MV-4-11 (cell line): ENCODE measurements around the gene OGDHL.
"Not testable (repeated sequence)": the region's sequence is repeated elsewhere in the genome, so short reads cannot be mapped to it uniquely, and the experiment has no call there.

Experiments
- DNase-seq: peaks from one replicate; lab custom pipeline; 2025; lab: John Stamatoyannopoulos, UW

The OGDHL gene

DNA sequence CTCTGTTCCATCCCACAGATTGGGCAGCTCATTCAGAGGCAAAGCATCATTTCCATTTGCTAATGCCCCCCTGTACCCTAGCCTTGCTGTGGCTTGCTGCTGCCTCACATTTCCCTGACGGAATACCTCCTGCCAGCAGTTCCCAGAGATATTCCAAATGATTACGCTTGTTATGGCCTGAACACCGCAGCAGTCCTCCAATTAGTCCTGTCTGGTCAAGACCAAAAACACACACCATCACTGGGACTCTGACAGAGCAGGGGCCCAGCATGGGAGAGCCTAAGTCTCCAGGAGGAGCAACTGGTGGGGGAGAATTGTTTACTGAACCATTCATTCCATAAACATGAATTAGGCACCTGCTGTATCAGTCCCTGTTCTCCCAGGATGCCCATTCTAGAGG, 6.1 kb downstream of the OGDHL start:
- no peak for DNase-seq

DNA sequence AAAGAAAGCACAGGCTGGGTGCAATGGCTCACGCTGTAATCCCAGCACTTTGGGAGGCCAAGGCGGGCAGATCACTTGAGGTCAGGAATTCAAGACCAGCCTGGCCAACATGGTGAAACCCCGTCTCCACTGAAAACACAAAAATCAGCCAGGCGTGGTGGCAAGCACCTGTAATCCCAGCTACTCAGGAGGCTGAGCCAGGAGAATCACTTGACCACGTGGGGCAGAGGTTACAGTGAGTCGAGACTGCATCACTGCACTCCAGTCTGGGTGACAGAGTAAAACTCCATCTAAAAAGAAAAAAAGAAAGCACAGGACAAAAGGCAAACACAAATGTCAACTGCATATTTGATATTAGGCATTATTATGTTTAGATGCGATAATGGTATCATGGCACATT, 7.2 kb downstream of the OGDHL start:
- DNase-seq = not testable (repeated sequence)

DNA sequence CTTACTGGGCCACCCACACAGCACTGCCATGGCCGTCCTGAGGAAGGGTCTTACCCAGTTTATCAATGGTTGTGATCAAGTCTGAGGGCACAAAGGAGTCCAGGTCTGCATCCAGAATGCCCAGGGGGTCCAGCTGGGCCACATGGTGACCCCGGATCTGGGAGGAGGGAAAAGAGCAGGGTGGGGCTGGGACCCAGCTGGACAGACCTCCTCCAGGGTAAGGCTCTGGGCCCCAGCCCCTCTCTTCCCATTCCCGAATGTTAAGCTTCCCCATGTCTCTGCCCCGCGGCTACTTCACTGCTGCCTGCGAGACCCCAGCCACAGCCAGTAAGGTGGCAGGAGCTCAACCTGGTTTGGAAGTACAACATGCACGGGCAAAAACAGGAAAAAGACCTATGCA, 9.5 kb downstream of the OGDHL start:
- no peak for DNase-seq

DNA sequence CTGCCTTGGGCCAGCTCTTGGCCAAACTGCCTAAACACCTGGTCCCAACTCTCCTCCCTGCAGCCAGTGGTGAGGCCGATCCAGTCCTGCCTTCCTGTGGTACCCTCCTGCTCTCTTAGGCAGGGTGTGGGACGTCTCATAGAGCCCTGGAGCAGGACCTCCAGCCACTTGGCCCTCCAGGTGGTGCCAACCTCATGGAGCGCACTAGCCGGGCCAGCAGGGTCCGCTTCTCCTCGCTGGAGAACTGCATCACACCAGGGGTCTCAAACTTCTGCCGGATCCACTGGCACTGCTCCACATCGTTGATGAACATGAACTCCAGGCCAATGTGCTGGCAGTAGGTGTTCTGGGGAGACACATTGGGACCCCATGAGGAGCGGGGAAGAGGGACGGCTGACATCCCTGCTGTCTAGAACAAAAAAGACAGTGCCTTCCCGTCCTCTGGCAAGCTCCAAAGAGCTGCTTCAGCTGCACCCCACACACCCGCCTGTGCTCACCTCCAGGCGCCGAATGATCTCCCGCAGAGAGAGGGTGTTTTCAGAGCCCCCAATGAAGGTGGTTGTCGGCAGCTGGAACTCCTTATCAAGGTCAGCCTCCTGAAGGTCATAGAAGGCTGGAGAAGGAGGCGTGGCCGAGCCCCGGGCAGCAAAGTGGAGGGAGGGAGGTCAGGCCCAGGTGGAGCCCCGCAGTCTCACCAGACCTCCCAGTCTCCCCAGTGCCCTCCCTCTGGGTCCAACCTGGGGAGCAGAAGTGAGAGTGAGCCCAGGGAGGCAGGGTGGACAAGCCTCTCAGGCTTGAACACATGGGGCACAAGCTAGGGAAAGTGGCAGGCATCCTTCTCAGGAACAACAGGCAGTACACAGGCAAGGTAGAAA, 10.2 kb downstream of the OGDHL start:
- no peak for DNase-seq

DNA sequence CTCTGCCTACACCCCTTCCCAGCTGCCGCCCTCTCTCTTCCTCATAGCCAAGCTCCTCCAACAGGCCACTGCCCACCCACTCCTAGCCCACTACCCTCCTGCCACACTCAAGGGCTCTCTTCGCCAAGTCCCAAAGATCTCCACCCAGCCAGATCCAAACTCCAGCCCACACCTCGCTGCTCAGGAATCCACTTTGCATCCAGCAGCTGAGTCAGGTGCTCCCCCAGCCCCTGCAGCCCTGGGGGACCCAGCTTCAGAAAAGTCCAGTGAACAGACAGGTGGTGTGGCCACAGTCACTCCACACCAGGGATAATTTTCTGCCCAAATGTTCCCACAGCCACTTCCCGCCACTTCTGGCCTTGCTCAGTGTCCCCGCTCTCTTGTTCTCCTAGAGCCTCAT, 10.9 kb downstream of the OGDHL start:
- no peak for DNase-seq

DNA sequence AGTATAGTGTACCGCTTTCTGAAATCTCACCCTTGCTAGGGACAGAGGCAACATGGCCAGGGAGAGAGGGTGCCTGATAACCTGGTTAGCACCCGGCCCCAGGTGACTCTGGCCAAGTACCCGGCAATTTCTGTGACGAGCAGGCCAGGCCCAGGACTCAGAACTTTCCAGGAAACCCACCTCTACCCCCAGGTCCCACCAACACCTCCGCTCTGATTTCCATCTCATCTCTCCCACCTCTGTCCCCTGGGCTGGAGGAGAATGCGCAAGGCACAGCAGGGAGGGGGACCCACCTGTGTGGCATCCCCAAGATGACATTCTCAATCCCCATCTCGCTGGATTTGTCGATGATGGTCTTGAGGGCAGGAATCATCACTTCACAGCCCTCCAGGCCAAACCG, 11.6 kb downstream of the OGDHL start:
- DNase-seq = no peak

DNA sequence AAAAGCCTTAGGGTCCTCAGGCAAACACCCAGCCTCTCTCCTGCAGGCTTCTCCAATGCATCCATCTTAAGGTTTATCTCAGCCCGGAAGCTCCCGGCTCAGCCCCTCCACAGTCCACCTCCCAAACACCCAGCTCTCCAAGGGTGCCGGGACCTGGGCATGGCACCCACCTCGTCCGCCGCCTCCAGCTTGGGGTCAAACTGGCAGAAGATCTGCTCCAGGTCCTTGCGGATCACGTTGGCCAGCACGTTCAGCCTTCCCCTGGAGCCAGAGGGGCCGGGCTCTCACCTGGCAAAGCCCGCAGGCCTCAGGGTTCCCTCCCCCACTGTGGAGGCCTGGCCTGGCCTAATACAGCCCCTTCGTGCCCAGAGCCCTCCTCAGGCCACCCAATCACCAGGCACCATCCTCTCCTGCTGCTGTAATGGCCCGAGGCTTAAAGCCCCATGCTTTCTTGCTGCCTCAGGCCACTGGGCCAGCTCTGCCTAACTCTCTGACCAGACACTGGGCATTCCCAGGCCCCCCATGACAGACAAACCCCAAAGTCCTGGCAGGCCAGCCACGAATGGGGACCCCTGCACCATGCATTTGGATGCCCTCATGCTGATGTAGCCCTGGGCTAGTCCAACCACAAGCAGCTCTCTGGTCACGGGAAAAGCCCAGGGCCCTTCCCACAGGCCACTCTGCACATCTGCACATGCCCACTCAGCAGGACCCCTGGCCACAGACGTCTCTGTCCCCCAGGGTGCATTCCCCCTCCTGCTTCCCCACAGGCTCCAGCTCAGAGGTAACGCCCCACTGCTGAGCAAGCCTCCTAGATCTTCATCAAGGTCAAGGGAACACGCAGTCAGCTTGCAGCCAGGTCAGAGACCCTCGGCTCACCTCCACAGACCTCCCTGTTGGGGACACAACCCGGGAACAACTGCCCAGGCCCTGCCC, 12.3 kb downstream of the OGDHL start:
- DNase-seq = no peak

DNA sequence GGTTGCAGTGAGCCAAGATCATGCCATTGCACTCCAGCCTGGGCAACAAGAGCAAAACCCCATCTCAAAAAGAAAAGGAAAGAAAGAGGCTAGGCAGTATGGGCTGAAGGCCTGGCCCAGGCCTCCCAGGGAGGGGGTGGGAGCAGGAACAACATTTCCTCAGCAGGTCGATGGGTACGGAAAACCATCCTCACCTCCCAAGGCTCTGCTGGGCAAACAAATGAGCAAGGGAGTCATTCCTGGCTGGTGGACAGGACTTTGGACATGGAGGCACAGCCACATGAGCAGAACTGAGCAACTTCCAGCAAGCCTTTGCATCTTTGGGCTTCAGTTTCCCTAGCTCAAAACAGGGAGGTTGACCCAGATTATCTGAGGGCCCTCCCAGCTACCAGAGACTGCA, 13.0 kb downstream of the OGDHL start:
- DNase-seq = no peak

DNA sequence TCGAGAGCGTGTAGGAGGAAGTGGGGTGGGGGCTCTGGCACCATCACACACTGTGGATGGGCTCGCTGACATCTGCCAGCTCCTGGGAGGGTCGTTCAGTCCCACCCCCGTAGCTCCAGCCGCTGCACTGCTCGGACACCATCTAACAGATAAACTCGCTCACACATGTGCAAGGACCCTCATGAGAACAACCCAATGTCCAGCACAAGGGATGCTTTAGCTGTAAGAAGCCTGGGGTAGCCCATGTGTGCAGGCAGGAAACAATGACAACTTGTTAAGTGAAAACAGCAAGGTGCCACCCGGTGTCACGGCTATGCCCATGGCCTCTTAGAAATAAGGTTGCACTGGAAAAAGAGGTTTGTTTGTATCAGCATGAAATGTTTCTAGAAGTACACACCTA, 14.1 kb downstream of the OGDHL start:
- no peak for DNase-seq

DNA sequence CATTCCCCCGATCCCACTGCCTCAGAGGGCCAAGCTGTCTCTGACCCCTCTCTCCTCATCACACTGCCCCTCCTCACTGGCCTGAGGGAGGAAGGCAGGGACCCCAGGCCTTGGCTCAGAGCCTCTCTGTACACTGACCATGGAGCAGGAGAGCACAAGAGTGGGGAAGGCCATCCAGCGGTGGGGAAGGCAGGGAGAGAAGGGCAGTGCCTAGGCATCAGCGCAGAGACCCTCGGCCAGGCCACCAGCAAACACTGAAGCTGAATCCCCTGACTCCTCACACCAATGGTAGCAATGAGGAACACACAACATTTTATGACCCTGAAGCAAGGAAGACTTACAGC, 14.8 kb downstream of the OGDHL start:
- DNase-seq = no peak

DNA sequence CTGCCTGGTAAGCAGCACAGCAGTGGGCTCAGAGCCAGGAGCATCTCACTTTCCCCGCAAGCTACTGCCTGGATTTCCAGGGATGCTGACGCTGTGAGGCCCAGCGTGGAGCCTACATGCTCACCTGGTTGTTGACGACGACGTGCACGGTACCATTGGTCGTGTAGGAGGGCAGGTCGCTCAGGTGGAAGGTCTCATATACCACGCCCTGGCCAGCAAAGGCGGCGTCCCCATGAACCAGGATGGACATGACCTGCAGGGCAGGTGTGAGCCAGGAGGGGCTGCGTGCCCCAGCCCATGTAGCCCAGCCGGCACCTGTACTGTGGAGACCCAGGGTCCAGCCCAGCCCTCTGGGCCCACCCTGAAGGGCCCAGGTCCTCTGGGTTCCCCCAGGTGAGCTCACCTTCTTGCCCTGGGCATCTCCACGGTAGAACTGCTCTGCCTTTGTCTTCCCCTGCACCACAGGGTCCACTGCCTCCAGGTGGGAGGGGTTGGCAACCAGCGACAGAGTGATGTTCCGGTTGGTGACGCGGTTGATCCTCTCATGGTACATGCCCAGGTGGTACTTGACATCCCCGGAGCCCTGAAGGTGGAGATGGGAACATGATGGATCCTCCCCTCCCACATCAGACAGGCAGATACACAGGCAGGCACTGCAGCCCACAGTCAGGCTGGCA, 15.4 kb downstream of the OGDHL start:
- DNase-seq = no peak

DNA sequence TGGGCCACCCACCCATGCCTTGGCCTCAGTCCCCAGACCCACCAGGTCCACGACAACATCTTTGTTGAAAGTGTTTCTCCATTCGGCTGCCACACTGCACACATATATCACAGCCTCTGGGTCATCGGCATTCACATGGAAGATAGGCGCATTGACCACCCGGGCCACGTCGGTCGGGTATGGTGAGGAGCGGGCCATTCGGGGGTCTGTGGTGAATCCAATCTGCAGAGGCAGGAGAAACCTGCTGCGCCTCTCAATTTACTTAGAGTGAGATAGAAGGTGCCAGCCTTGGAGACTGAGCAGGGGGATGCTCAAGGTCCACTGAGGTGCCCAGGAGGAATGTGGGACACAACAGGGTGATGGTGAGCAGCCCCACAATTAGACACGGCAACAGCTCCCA, 16.4 kb downstream of the OGDHL start:
- DNase-seq = no peak

DNA sequence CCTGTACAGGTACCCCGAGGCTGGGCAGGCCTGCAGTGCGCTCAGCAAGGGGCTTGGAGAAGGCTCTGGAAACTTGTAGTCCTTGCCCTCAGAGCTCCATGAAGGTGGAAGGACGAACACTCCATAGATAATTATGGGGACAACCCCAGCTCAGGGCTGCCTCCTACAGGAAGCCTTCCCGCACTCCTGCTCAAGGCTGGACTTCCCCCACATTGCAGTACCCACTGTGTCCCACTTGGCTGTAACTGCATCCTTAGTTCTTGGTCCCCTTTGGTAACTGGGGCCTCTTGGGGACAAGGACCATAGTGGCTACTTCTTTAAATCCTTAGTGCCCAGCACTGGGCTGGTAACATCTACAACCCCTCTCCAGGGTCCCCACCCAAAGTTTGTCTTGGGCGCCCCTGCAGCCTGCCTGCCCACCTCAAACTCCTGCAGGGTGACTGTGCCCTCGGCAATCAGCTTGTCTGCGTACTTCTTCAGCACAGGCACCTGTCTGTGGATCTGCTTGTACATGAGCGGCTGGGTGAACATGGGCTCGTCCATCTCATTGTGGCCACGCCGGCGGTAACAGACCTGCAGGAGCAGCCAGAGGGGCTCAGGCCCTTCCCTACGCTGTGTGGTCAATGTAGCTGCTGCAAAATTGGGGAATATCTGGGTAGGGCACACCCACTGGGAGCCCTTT, 17.1 kb downstream of the OGDHL start:
- DNase-seq = no peak

DNA sequence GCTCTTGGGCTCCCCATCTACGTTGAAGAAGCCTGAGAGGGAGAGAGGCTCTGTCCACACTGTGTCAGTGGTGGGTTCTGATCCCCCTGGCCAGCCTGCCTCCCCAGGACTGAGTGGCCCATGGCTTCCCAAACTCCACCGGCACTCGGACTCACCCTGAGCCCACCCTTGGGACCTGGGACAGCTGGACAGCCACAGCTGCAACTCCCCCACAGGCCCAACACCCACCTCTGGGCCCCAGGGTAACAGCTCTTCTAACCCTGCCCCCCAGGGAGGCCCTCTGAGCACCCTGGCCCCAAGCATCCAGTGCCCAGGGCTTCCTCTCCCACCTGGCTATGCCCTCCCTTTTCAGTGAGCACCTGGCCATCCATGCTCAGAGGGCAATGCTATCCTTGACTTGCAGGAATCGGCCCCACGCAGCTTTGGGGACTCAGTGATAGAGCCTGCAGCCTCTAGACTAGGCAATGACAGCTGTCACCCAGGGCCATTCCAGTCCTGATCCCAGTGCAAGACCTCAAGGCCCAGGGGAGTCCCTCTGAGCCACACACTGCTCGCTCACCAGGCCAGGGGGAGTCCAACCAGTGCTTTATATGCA, 17.9 kb downstream of the OGDHL start:
- DNase-seq = no peak

DNA sequence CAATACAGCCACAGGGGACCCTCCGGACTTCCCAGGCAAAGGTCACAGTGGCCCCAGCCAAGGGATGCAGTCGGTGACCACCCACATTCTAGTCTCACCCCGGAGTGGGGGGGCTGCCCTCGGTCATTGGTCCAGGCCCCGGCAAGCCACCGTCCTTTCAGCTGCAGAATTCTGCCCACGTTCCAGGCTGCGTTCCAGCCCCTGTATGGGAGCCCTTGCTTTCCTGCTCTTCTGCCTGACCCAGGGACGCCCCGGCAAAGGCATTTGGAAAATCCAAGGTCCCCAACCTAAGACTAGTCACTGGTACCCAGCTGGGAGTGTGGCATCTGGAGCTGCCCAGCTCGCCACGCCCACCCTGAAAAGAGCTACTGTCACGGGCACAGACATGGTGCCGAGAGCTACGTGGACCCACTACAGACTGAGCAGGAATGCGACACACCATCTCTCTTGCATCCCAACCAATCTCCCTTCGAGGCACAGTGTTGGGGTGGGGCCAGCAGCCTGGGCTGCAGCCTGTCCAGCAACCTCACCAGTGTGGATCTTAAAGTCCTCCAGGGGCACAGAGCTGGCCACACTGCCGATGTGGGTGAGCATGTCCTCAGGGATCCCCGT, 18.6 kb downstream of the OGDHL start:
- DNase-seq = no peak

DNA sequence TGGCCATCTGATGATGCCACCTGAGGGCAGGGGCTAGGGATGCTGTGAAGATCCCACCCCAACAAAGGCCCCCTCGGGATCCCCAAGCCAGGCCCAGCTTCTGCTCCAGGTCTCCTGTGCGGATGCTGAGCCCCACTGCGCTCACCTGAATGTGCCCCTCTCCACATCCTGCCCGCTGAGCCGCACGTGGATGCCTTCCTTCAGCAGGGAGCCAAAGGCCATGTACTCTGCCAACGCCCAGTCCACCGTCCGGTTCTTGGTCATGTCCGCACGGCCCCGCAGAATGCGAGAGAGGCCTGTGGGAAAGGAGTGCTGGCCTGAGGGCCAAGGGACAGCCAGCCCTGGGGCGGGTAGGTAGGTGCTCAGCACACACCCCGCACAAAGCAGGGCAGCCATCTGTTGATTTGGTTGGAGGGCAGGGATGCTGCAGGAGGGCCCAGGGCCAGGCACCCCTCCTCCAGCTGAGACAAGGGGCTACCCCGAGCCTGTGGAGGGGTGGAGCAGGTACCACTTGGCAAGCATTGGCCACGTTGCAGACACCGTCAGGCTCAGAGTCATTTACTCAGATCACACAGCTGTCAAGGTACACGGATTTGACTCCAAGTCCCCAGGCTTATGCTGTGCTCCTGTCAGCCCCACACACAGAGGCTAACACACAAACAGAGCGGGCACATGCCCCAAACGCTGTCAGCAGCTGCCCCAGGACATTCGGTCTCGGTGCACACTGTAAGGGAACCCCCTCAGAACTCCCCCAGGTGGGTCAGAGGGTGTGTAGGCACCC, 19.2 kb downstream of the OGDHL start:
- no peak for DNase-seq

DNA sequence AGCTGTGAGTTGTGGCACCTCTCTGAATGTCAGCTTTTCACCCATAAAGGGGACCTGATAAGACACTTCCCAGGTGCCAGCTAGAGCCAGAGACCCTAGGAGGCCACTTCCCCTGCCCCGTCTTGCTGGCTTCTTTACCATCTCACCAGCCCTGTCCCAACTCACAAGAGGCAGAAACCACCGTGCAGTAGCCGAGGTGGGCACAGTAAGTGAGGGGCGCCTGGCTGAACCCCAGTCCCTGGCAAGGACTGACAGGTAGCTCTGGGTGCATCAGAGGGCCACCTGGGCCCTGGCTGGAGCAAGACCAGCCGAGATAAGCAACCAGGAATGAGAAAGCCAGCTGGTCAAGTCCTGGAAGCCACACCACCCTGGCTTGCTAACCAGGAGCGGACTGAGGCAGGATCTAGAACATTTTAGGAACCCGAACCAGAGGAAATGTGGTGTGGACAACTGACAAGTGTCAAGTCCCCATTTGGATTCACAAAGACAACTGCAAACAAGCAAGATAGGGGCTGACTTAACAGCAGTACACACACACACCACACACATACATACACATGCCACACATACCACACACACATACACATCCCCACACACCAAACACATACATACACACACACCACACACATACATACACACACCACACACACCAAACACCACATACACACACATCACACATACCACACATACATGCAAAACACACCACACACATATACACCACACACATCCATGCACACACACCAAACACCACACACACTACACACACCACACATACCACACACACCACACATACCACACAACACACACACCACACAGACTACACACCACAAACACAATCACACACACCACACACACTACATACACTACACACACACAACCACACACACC, 20.8 kb downstream of the OGDHL start:
- no peak for DNase-seq

DNA sequence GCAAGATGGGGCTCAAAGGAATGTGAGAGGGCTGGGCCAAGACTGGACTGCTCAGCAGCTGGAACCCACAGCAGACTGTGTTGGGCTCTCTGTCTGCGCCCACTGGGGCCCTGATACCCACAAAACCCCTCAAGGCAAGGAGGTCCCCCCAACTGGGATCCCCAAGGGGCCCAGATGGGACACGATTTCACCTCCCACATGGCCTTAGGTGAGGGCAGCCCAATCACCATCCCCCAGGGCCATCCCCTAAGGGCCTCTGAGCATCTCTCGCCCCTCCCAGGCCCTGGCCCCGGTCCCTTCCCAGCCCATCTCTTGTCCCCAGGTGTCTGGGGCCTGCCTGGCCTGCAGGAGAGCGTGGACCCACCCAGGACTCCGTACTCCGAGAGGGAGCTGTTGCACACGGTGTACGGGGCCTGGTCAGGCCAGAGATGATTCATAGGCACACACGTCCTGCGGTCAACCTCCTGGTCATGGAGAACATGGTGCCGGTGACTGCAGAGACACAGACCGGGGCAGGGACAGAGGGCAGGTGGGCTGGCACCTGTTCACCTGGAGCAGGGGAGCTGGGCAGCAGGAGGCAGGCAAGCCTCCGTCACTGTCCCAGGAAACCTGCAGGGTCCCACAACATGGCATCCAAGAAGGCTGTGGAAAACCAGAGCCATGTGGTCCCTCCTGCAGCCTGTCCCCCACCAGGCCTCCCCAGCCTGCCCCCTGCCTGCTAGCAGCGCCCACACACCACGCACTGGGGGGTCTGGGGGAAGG, 21.6 kb downstream of the OGDHL start:
- no peak for DNase-seq

DNA sequence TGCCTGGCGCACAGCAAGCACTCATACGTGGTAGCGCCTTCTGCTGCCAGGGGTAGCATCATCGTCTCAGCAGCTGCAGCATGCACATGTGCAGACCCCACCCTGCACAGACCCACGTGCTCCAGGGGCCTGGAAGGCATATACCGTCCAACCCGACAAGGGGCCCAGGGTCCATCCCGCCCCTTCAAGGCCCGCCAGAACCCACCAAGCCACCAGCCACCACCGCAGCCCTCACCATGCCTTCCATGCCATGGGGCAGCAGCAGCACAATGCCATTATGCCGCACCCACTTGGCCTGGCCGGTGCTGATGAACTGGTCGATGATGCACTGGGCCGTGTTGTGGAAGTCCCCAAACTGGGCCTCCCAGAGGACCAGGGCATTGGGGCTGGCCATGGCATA, 22.7 kb downstream of the OGDHL start:
- no peak for DNase-seq
